Measurements from ENCODE around the gene CCL14.

Gene CCL14

GRCh38 chr17:35936063-35936462 lies 50.5 kb downstream of the CCL14 start:
- no peak for DNase-seq

GRCh38 chr17:35934760-35935159 lies 51.8 kb downstream of the CCL14 start:
- no peak for DNase-seq
